ENCODE measurements around the gene STING1.

The STING1 gene

DNA sequence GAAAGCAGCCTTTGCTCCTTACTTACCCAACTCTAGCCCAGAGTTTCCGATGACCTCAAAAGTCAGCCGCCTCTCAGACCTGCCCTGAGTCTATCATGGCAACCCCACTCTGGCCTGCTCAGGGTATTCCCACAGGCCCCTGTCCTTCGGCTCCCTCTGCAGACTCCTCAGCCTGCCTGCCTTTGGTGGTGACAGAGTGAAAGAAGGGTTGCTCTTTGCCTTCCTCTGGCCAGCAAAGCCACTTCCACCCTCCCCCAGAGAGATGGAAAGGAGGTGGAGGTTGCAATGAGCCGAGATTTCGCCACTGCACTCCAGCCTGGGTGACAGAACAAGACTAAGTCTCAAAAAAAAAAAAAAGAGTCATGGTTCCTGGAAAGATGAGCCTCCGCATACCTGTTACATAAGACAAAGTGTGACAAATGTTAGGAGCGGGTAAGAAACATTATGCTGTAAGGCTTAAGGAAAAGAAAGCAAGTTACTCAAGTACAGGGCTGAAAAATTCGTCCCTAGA lies 14.1 kb downstream of the STING1 start:
- Histone ChIP-seq H3K4me3 (replicated peaks; ENCODE audit: low read depth, low read length) (no peak overlapping the region), H3K36me3 (ENCODE audit: control insufficient read depth, insufficient read depth, low read length) (no peaks in the 10 kb centered on the region), H3K27me3 (replicated peaks; ENCODE audit: control insufficient read depth, insufficient read depth, low read length) (no peaks in the 10 kb centered on the region)
- DNase-seq (ENCODE audit: extremely low read depth, insufficient read length) = no peak
- TF ChIP-seq, protein P1, sequence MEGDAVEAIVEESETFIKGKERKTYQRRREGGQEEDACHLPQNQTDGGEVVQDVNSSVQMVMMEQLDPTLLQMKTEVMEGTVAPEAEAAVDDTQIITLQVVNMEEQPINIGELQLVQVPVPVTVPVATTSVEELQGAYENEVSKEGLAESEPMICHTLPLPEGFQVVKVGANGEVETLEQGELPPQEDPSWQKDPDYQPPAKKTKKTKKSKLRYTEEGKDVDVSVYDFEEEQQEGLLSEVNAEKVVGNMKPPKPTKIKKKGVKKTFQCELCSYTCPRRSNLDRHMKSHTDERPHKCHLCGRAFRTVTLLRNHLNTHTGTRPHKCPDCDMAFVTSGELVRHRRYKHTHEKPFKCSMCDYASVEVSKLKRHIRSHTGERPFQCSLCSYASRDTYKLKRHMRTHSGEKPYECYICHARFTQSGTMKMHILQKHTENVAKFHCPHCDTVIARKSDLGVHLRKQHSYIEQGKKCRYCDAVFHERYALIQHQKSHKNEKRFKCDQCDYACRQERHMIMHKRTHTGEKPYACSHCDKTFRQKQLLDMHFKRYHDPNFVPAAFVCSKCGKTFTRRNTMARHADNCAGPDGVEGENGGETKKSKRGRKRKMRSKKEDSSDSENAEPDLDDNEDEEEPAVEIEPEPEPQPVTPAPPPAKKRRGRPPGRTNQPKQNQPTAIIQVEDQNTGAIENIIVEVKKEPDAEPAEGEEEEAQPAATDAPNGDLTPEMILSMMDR (IDR thresholded peaks at IDR 0.05; ENCODE audit: insufficient read depth, low read length, poor library complexity, severe bottlenecking) = no peak

DNA sequence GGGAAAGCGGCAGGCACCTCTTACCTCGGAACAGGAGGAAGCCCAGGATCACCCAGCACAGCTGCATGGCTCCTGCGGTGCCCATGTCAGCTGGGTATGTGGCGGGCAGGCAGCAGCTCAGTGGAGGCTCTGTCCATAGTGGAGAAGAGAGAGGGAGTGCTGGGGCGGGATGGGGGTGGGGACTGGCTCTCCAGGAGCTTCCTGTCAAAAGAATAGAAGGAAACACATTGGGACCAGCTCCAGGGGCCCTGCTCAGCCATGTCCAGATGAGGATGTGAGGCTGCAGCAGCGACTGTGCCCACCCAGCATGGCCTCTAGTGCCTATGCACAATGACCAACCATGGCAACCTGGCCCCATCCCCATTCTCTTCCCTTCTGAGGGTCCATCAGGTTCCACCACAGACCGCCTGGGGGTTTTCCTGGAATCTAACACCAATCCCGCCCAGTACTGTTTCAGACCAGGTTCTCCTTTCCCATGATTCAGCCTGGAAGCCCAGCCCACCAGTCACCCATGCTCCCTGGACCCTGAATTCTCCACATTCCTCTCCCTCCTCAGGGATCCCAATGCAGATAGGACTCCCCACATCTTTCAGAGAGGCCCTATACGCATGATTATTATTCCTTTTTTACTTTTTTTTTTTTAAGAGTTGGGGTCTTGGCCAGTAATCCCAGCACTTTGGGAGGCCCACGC lies 19.8 kb downstream of the STING1 start, which contains the start of gene ECSCR:
Gene ECSCR, minus strand, starts transcription at position 158 of the 691 bp plus-strand sequence. Its CDS starts 73 bp downstream, at position 85.
- DNase-seq (ENCODE audit: extremely low read depth, insufficient read length) = no peak
- Histone ChIP-seq H3K27me3 (replicated peaks; ENCODE audit: control insufficient read depth, insufficient read depth, low read length) (no peaks in the 10 kb centered on the region), H3K4me3 (replicated peaks; ENCODE audit: low read depth, low read length) (no peak within 1 kb of the TSS), H3K36me3 (ENCODE audit: control insufficient read depth, insufficient read depth, low read length) (no peaks in the 10 kb centered on the region)
- TF ChIP-seq, protein P1 (IDR thresholded peaks at IDR 0.05; ENCODE audit: insufficient read depth, low read length, poor library complexity, severe bottlenecking) = no peak

DNA sequence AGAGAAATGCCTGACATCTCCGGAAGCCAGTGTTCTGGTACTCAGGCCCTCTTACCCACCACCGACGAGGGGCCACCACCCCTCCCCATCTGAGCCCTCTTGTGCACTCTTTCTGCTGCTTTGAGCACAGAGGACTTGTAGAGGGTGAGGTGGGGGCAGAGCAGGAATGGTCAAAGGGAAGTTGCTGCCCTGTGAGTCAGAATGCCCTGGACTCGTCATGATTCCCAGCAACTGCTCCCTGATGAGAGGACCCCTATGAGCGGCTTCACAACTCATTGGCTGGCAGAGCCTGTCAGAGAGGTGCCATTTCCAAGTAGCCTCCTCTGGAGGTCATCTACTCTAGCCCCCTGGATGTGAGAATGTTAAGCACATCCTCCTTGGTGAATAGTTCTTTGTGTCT lies 20.9 kb downstream of the STING1 start:
- no peak for DNase-seq (ENCODE audit: extremely low read depth, insufficient read length)
- Histone ChIP-seq H3K36me3 (ENCODE audit: control insufficient read depth, insufficient read depth, low read length) (no peaks in the 10 kb centered on the region), H3K4me3 (replicated peaks; ENCODE audit: low read depth, low read length) (no peak overlapping the region), H3K27me3 (replicated peaks; ENCODE audit: control insufficient read depth, insufficient read depth, low read length) (no peaks in the 10 kb centered on the region)
- TF ChIP-seq, protein P1 (IDR thresholded peaks at IDR 0.05; ENCODE audit: insufficient read depth, low read length, poor library complexity, severe bottlenecking) = no peak

DNA sequence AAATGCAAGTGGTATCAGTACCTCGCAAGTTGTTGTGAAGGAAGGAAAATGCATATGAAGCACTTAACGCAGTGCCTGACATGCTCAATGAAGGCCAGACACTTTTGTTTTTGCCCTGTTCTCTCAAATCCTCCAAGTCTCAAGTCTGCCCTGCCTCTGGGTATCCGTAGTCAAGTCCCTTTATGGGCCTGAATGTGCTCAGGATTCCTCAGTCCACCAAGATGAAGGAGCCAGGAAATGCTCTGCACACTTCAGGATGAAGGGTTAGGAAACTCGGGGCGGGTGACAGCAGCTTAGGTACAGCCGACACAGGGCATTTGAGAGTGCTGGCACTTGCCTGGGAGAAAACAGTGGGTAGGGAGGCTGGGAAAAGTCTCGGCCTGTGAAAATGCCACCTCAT lies 21.4 kb downstream of the STING1 start:
- TF ChIP-seq, protein P1 (IDR thresholded peaks at IDR 0.05; ENCODE audit: insufficient read depth, low read length, poor library complexity, severe bottlenecking) = no peak
- Histone ChIP-seq H3K4me3 (replicated peaks; ENCODE audit: low read depth, low read length) (no peak overlapping the region), H3K27me3 (replicated peaks; ENCODE audit: control insufficient read depth, insufficient read depth, low read length) (no peaks in the 10 kb centered on the region), H3K36me3 (ENCODE audit: control insufficient read depth, insufficient read depth, low read length) (no peaks in the 10 kb centered on the region)
- DNase-seq (ENCODE audit: extremely low read depth, insufficient read length) = no peak

DNA sequence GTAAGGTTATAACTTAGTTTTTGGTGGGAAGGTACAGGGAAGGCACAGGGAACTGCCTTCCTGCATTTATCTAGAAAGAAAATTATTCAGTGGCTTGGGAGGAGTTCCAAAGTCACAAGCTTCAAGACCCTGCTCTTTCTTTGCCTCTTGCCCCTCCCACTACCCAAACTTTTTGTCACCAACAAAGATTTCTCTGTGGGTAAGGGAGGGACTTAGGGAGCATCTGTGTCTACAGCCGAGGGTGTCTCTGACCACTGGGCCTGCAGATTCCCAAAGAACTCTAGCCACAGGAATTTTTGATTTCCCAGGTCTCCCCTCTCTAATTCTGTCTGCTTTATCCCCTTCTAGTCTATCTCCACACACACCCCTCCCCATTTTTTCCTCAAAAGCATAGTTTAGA lies 22.1 kb downstream of the STING1 start:
- no peaks in the 10 kb centered on the region for H3K36me3 ChIP-seq (ENCODE audit: control insufficient read depth, insufficient read depth, low read length)
- no peak for DNase-seq (ENCODE audit: extremely low read depth, insufficient read length)
- TF ChIP-seq, protein P1 (IDR thresholded peaks at IDR 0.05; ENCODE audit: insufficient read depth, low read length, poor library complexity, severe bottlenecking) = no peak
- H3K4me3 ChIP-seq (replicated peaks; ENCODE audit: low read depth, low read length) = no peak overlapping the region
- no peaks in the 10 kb centered on the region for H3K27me3 ChIP-seq (replicated peaks; ENCODE audit: control insufficient read depth, insufficient read depth, low read length)

Data from GM06990 (cell line).